HG02970 (cell line): ENCODE measurements around the gene DNAH12.
"Not testable (repeated sequence)": the region's sequence is repeated elsewhere in the genome, so short reads cannot be mapped to it uniquely, and the experiment has no call there.

Experiments used
- ATAC-seq: cut with Tn5 transposase; IDR thresholded peaks from one replicate; pipeline ENCODE4 v1.9.1; 2021; ENCODE audit warnings: mild to moderate bottlenecking, moderate library complexity, moderate number of reproducible peaks; ENCODE audit not compliant: unreplicated experiment, low FRiP score

DNAH12 gene

GRCh38 chr3:57423335-57423734 lies 120.8 kb downstream of the DNAH12 start:
- ATAC-seq, result no peak

DNA sequence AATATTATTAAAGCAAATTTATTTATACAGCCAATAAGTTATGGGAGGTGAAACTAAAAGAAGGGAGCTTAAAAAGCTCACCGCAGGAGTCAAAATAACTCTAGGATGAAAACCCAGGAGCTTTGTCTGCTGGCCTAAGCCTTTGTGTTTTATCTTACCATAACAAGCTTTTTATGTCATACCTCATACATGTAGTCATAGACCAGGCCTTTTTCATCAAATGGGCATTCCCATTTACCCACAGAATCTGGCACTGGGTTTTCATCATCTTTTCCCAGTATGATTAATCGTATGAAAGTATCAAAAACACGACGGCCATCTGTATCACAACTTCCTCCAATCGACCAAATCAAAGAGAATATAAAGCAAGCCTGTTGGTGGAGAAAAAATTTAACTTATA lies 122.8 kb downstream of the DNAH12 start:
- ATAC-seq, result no peak

DNA sequence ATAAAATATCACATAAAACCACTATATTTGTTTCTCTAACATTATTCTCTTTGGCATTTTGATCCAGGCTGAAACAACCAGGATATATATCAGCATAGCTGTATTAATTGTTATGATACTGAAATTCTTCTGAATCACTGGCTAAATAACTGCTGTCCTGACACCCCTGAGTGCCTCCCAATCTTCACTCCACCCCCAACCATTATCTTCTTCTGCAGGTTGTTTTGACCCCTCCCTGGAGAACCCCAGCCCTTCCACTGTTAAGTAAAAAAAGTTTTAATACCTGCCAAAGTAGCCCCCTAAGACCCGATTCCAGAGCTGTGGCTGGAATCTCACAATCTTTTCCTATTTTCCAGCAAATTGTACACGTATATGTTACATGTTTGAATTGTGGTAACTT lies 124.1 kb downstream of the DNAH12 start:
- no peak for ATAC-seq

- no peak for ATAC-seq
Observed at GRCh38 chr3:57411715-57412114, 132.4 kb downstream of the DNAH12 start.

- ATAC-seq, result no peak
Observed at GRCh38 chr3:57409471-57409870, 134.7 kb downstream of the DNAH12 start.

DNA sequence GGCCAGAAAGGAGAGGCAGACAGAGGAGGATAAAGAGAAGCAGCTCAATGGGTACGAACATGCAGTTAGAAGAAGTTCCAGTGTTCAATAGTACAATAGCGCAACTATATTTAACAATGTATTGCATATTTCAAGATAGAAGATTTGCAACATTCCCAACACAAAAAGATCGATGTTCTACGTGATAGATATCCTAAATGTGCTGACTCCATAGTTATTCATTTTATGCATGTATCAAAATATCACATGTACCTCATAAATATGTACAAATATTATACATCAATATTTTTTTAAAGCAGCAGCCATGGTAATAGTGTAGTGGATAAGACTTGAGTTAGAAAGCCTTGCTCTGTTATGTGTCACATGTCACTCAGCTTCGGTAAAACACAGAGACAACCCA lies 141.5 kb downstream of the DNAH12 start:
- ATAC-seq, result no peak

DNA sequence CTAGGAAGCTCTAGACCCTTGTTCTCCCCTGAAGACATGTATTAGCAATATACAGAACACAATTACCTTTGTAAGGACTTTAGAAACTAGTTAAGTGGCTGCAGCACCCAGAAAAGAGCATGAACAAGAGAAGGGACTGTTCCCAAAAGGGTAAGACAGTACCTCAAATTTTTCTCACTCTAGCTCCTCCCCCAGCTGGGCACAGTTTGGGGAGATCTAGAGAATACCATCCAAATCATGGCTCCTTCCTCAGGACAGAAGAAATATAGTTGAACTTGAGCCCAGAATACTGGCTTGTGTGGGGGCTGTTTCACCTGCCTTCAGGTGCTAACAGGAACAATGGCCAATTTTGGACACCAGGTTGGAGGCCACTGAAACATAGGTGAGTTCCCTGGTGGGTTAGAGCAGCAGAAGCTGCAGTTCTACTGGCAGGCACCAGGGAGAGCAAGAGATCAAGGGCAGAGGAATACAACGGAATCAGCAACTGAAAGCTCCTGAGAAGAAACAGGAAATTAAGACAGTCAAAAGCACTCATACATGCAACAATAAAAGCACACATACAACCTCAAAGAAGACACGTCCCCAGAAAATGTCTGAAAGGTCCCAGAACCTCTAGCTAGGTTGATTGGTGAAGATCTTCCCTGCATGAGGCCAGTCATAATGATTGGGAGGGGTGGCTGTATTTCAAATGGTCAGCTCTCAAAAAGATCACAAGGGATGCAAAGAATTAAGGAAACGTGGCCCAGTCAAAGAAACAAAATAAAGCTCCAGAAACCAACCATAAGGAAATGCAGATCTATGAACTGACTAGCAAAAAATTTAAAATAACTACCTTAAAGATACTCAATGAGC lies 146.7 kb downstream of the DNAH12 start:
- peak; percentile 65 for ATAC-seq

DNA sequence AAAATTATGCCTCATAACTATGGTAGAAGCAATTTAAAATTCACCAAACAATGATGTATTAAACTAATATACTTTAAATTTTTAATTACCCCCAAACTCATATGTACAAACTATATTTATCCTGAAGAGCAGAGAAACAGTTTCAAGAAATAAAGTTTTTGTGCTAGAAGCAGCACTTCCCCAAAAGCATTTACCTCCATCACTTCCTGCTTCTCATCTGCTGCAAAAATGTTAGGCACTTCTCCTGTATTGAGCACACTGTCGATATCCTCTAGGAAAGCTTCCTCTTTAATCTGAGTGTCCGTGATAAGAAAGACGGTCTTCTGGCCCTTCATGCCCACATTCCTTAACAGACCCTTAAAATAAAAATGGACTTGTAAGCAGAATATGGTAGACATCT lies 150.2 kb downstream of the DNAH12 start:
- no peak for ATAC-seq

- no peak for ATAC-seq
Observed at GRCh38 chr3:57391767-57392166, 152.4 kb downstream of the DNAH12 start.

- ATAC-seq, result no peak
Observed at GRCh38 chr3:57389271-57389670, 154.9 kb downstream of the DNAH12 start.

- no peak for ATAC-seq
Observed at GRCh38 chr3:57386307-57386706, 157.8 kb downstream of the DNAH12 start.

DNA sequence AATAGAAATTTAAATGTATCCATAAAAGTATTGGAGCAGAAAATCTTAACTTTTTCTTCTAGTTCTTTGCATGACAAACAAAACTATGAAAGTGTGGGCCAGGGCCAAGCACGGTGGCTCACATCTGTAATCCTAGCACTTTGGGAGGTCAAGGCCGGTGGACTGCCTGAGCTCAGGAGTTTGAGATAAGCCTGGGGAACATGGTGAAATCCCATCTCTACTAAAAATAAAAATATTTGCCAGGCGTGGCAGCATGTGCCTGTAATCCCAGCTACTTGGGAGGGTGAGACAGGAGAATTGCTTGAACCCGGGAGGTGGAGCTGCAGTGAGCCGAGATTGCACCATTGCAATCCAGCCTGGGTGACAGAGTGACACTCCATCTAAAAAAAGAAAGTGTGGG lies 158.6 kb downstream of the DNAH12 start:
- no peak for ATAC-seq

DNA sequence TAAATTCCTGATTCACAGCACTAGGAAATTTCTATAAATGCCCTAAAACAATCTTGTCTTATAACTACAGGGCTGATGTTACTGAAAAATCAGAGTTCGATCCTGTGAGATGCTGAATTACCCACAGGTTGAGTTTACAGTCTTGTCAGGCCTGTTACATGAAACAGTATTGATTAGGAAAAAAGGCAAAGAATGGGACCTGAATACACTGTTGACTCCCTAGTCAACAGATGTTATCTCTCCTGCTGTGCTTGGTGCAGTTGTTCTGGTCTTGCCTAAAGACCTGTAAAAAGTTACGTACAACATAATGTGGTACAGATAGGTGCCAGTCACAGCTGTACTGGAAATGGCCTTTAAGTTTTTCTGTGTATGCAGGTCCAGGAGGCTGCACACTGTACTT lies 160.3 kb downstream of the DNAH12 start:
- no peak for ATAC-seq

DNA sequence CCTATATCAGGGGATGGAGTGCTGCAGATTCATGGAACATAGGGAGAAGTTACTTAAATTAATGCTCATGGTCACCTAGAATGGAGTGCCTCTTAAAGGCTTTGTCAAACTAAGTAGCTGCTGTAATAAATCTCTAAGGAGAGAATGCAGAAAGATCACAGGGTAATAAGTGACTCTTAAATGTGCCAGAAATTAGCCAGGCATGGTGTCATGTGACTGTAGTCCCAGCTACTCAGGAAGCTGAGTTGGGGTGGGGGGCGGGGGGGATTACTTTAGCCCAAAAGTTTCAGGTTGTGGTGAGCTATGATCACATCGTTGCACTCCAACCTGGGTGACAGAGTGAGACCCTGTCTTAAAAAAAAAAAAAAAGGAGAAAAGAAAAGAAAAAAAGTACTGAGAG lies 160.7 kb downstream of the DNAH12 start:
- ATAC-seq, result no peak

DNA sequence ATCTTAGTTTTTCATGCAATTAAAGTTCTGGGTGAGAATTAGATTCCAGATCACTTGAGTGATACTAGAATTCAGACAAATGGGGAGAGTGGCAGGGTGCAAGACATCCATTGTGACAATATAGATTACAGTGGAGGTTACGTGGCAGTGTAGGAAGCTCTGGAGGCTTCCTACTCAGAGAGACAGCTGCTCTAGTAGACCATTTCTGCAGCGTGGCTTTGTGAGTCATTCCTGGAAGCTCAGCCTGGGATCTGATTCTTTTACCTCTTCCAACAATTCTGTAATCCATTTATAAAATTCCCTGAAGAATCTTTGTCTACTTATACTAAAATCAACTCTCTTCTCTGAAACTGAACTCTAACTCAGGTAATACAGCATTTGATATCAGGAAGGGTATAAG lies 161.2 kb downstream of the DNAH12 start:
- no peak for ATAC-seq

DNA sequence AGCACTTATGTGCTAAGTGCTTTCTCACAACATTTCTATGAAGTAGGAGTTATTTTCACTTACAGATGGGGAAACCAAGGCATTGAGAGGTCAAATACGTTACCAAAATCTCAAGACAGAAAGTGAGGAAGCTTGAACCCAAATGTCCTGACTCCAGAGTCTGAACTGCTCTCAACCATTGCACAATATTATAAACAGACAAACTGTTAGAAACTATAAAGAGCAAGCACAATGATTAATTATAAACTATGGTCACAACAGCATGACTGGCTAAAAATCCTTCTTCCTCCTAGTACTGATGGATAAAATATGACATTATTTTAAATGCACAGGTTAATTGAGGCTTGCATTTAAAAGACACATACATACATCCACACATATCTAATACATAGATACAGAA lies 173.8 kb downstream of the DNAH12 start:
- no peak for ATAC-seq

DNA sequence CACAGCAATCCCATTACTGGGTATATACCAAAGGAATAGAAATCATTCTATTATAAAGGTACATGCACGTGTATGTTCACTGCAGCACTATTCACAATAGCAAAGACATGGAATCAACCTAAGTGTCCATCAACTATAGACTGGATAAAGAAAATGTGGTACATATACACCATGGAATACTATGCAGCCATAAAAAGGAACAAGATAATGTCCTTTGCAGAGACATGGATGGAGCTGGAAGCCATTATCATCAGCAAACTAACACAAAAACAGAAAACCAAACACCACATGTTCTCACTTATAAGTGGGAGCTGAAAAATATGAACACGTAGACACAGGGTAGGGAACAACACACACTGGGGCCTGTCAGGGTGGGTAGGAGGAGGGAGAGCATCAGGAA lies 179.1 kb downstream of the DNAH12 start:
- not testable (repeated sequence) for ATAC-seq

DNA sequence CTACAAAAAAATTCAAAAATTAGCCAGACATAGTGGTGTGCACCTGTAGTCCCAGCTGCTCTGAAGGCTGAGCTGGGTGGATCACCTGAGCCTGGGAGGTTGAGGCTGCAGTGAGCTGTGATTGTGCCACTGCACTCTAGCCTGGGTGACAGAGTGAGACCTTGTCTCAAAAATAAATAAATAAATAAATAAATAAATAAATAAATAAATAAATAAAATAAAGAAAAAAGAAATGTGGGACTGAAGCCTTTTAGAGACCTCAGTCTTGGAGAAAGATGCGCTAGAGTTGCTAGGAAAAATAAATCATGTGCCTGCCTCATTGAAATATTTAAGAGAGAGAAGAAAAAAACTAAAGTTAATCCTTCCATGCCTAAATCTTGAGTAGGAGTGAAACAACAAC lies 187.9 kb downstream of the DNAH12 start:
- ATAC-seq, result not testable (repeated sequence)

- ATAC-seq, result no peak
Observed at GRCh38 chr3:57354768-57355167, 189.4 kb downstream of the DNAH12 start.

DNA sequence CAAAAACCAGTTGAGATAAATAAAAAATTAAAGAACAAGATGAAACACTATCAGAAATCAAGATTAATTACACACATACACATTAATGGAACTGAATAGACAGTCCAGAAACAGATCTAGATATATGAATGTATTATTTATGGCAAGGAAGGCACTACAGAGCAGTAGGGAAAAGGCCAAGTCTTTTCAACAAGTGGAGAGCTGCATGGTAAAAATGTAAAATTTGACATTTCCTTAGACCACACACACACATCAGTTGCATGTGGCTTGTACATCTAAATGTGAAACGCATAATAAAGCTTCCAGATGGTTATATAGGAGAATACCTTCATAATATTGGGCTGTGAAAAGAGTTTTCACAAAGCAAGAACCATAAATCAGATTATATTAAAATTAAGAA lies 193.9 kb downstream of the DNAH12 start:
- ATAC-seq, result no peak

GRCh38 chr3:57339071-57339642 lies 205.0 kb downstream of the DNAH12 start:
- ATAC-seq, result not testable (repeated sequence)
